LoVo (cell line): ENCODE results near the gene EPHX1.

ENCODE experiments used
- DNase-seq: peaks from one replicate; pipeline ENCODE4 v3.0.0-alpha.2; 2016; ENCODE audit warnings: low spot score

EPHX1 gene

GRCh38 chr1:225861834-225862580 lies 52.1 kb downstream of the EPHX1 start:
- DNase-seq, result no peak

GRCh38 chr1:225862581-225862950 lies 52.6 kb downstream of the EPHX1 start:
- no peak for DNase-seq

GRCh38 chr1:225863167-225863566 lies 53.2 kb downstream of the EPHX1 start:
- no peak for DNase-seq

GRCh38 chr1:225865514-225865913 lies 55.6 kb downstream of the EPHX1 start:
- no peak for DNase-seq

GRCh38 chr1:225866061-225866837 lies 56.3 kb downstream of the EPHX1 start:
- DNase-seq, result no peak

GRCh38 chr1:225866981-225867380 lies 57.1 kb downstream of the EPHX1 start:
- no peak for DNase-seq

GRCh38 chr1:225868631-225869330 lies 58.9 kb downstream of the EPHX1 start:
- DNase-seq, result no peak

GRCh38 chr1:225870911-225871310 lies 61.0 kb downstream of the EPHX1 start:
- DNase-seq, result no peak

- DNase-seq, result no peak
These were observed 61.6 kb downstream of the EPHX1 start for GRCh38 chr1:225871359-225872074.

GRCh38 chr1:225872075-225872430 lies 62.1 kb downstream of the EPHX1 start:
- no peak for DNase-seq

- DNase-seq, result no peak
These were observed 63.4 kb downstream of the EPHX1 start for GRCh38 chr1:225873281-225873850.

GRCh38 chr1:225874431-225874830 lies 64.5 kb downstream of the EPHX1 start:
- DNase-seq, result no peak

- peak; percentile 87 for DNase-seq
These were observed 65.3 kb downstream of the EPHX1 start for GRCh38 chr1:225875044-225875815.

GRCh38 chr1:225876900-225877510 lies 67.1 kb downstream of the EPHX1 start:
- no peak for DNase-seq

GRCh38 chr1:225877580-225877979 lies 67.7 kb downstream of the EPHX1 start:
- DNase-seq, result no peak

GRCh38 chr1:225878282-225878681 lies 68.4 kb downstream of the EPHX1 start:
- no peak for DNase-seq

GRCh38 chr1:225879521-225880221 lies 69.7 kb downstream of the EPHX1 start:
- peak; percentile 45 for DNase-seq

GRCh38 chr1:225880222-225880588 lies 70.3 kb downstream of the EPHX1 start:
- no peak for DNase-seq

- DNase-seq, result no peak
These were observed 70.7 kb downstream of the EPHX1 start for GRCh38 chr1:225880636-225881035.
